Liver (tissue), 9 donors: ENCODE data around the gene CIDEB. TPM values are rescaled to one million over a fixed set of nuclear protein-coding genes. Genes with fewer than 3 reads are reported as not detected.
A peak's percentile ranks its signal among the peaks of the same experiment; 100 is the strongest.
"Not testable (repeated sequence)": the region's sequence is repeated elsewhere in the genome, so short reads cannot be mapped to it uniquely, and the experiment has no call there.

Experiments
- DNase-seq: peaks from one replicate; pipeline ENCODE4 v3.0.0-alpha.2; 2017; ENCODE audit warnings: low spot score
- H3K27ac ChIP-seq, 2 donors: one replicate each; pipeline ENCODE4 v1.7.0; 2013; ENCODE audit warnings: inconsistent platforms in 2 of 2, low read length in 2 of 2, control low read depth in 1 of 2, low read depth in 1 of 2, mild to moderate bottlenecking in 1 of 2
- H3K27me3 ChIP-seq, 4 donors: one replicate each; pipeline versions ENCODE4 v1.6.1 to v1.7.0; 2013; ENCODE audit warnings: low read length in 3 of 4, inconsistent platforms in 1 of 4, mild to moderate bottlenecking in 1 of 4, moderate library complexity in 1 of 4; ENCODE audit not compliant: control insufficient read depth in 4 of 4, insufficient read depth in 4 of 4
- H3K36me3 ChIP-seq, 4 donors: one replicate each; pipeline versions ENCODE4 v1.6.1 to v1.7.0; 2013; ENCODE audit warnings: low read length in 3 of 4, mild to moderate bottlenecking in 3 of 4, low read depth in 1 of 4, moderate library complexity in 1 of 4; ENCODE audit not compliant: control insufficient read depth in 4 of 4, insufficient read depth in 3 of 4
- H3K4me1 ChIP-seq, 4 donors: one replicate each; pipeline versions ENCODE4 v1.6.1 to v1.7.0; 2013; ENCODE audit warnings: low read length in 3 of 4, mild to moderate bottlenecking in 3 of 4, moderate library complexity in 1 of 4; ENCODE audit not compliant: control insufficient read depth in 4 of 4, insufficient read depth in 4 of 4
- H3K4me3 ChIP-seq, 3 donors: one replicate each; pipeline versions ENCODE4 v1.6.1 to v1.7.0; 2013; ENCODE audit warnings: low read length in 3 of 3, control low read depth in 1 of 3, low read depth in 1 of 3, mild to moderate bottlenecking in 1 of 3
- H3K9ac ChIP-seq, 2 donors: one replicate each; pipeline ENCODE4 v1.7.0; 2013; ENCODE audit warnings: low read length in 2 of 2, mild to moderate bottlenecking in 2 of 2, moderate library complexity in 2 of 2, control low read depth in 1 of 2, low read depth in 1 of 2
- H3K9me3 ChIP-seq, 4 donors: one replicate each; pipeline versions ENCODE4 v1.6.1 to v1.7.0; 2013; ENCODE audit warnings: low read length in 3 of 4; ENCODE audit not compliant: control insufficient read depth in 4 of 4
- EGR1 ChIP-seq, 2 donors: IDR thresholded peaks; 2 replicates each; pipeline ENCODE4 v1.6.1; 2016 to 2018; ENCODE audit warnings: antibody characterized with exemption in 2 of 2, low read depth in 2 of 2
- FOXA1 ChIP-seq: IDR thresholded peaks from 2 replicates; pipeline ENCODE4 v1.6.1; 2016; ENCODE audit warnings: antibody characterized with exemption
- FOXA2 ChIP-seq: IDR thresholded peaks from 2 replicates; pipeline ENCODE4 v1.6.1; 2016; ENCODE audit warnings: antibody characterized with exemption
- GABPA ChIP-seq, 2 donors: IDR thresholded peaks in 1 of 2; conservative IDR thresholded peaks in 1 of 2; 2 replicates each; pipeline ENCODE4 v1.6.1; 2016; ENCODE audit warnings: antibody characterized with exemption in 2 of 2, mild to moderate bottlenecking in 1 of 2, moderate library complexity in 1 of 2
- HNF4A ChIP-seq, 2 donors: conservative IDR thresholded peaks; 2 replicates each; pipeline ENCODE4 v1.6.1; 2016; ENCODE audit warnings: antibody characterized with exemption in 2 of 2, mild to moderate bottlenecking in 2 of 2
- HNF4G ChIP-seq: IDR thresholded peaks from 2 replicates; pipeline ENCODE4 v1.6.1; 2016; ENCODE audit warnings: antibody characterized with exemption
- JUND ChIP-seq, 2 donors: IDR thresholded peaks; 2 replicates each; pipeline ENCODE4 v1.6.1; 2016; ENCODE audit warnings: antibody characterized with exemption in 2 of 2
- NR2F2 ChIP-seq: IDR thresholded peaks from 2 replicates; pipeline ENCODE4 v1.6.1; 2016; ENCODE audit warnings: antibody characterized with exemption
- RAD21 ChIP-seq, 2 donors: IDR thresholded peaks; 2 replicates each; pipeline ENCODE4 v1.6.1; 2016; ENCODE audit warnings: antibody characterized with exemption in 2 of 2, mild to moderate bottlenecking in 2 of 2
- RXRA ChIP-seq, 2 donors: IDR thresholded peaks; 2 replicates each; pipeline ENCODE4 v1.6.1; 2017 to 2018; ENCODE audit warnings: antibody characterized with exemption in 2 of 2, mild to moderate bottlenecking in 1 of 2
- TAF1 ChIP-seq: conservative IDR thresholded peaks from 2 replicates; pipeline ENCODE4 v1.6.1; 2016; ENCODE audit warnings: antibody characterized with exemption, mild to moderate bottlenecking
- YY1 ChIP-seq: IDR thresholded peaks from 2 replicates; pipeline ENCODE4 v1.6.1; 2016; ENCODE audit warnings: antibody characterized with exemption, mild to moderate bottlenecking
- WGBS: extraction: QIAGEN DNeasy Blood & Tissue Kit; methylation state at CpG from one replicate; pipeline ENCODE4 v1.1.7; 2013; 5-methylcytosine and 5-hydroxymethylcytosine counted together
- polyA plus RNA-seq, 2 donors: library from polyadenylated mRNA; stranded (reverse) in 1 of 2; unstranded in 1 of 2; fragments of 200-250 nt in 1 of 2; fragments of >200 nt in 1 of 2; fragmentation: Nextera tagmentation in 1 of 2; extraction: Ambion mirVana in 1 of 2; gene quantifications; one replicate each; pipeline versions ENCODE4 v1.2.1 to v1.2.3, GENCODE V29; 2013 to 2015
- total RNA-seq, 2 donors: library from RNA; depleted of rRNA; stranded (reverse); fragments of >200 nt; gene quantifications; one replicate each; pipeline ENCODE4 v1.2.3, GENCODE V29; 2014
- TF ChIP-seq, protein P1 (sequence below): IDR thresholded peaks from 2 replicates; pipeline ENCODE4 v1.6.1; 2016; ENCODE audit warnings: antibody characterized with exemption
- TF ChIP-seq, protein P2 (sequence below): IDR thresholded peaks from 2 replicates; pipeline ENCODE4 v1.6.1; 2016; ENCODE audit warnings: antibody characterized with exemption
- TF ChIP-seq, protein P3 (sequence below): IDR thresholded peaks from 2 replicates; pipeline ENCODE4 v1.6.1; 2016; ENCODE audit warnings: antibody characterized with exemption
- TF ChIP-seq, protein P4 (sequence below): fragments of 150-350 bp; IDR thresholded peaks from 2 replicates; pipeline ENCODE4 v1.5.1; 2017; ENCODE audit warnings: improper control_type of control experiment, low read depth, low read length; ENCODE audit not compliant: missing input control
- donor health status: healthy.
- donor health status: healthy.
- donor health status: healthy.
- donor health status: healthy.
- donor health status: healthy.

CIDEB gene
- total and polyA plus RNA-seq, 4 donors = 32.1 to 312 (median 159) TPM

DNA sequence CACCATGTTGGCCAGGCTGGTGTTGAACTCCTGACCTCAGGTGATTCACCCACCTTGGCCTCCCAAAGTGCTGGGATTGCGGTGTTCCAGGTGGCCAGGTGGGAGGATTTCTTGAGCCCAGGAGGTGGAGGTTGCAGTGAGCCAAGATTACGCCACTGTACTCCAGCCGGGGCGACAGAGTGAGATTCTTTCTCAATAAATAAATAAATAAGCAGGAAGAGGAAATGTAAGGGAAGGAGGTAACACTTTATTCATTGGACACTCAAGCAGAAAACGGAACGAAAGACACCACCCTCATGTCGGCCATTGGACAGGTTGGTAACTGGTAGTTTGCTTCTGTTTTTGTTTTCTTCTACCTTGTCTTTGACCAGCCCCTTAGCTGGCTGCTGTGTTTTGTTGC, 47.2 kb upstream of the CIDEB start:
- Histone ChIP-seq H3K4me3 (no peak overlapping the region), H3K27me3 (no peaks in the 10 kb centered on the region), H3K9me3 (no peaks in the 10 kb centered on the region), H3K9ac (no peak overlapping the region), H3K27ac (no peak overlapping the region), H3K36me3 (no peaks in the 10 kb centered on the region), H3K4me1 (peaks cover 0 to 6% (median 2%) of the 10 kb centered on the region in 4 donors)
- no peak for DNase-seq
- TF ChIP-seq NR2F2 (no peak), HNF4G (no peak), FOXA2 (no peak), EGR1 (IDR thresholded peaks at IDR 0.05; ENCODE audit: low read depth in 2 of 2) (no peak), FOXA1 (no peak), TAF1 (no peak)
- TF ChIP-seq, protein P1, sequence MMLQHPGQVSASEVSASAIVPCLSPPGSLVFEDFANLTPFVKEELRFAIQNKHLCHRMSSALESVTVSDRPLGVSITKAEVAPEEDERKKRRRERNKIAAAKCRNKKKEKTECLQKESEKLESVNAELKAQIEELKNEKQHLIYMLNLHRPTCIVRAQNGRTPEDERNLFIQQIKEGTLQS = no peak
- 78% methylated on average over 7 of the region's 7 CpGs for WGBS

DNA sequence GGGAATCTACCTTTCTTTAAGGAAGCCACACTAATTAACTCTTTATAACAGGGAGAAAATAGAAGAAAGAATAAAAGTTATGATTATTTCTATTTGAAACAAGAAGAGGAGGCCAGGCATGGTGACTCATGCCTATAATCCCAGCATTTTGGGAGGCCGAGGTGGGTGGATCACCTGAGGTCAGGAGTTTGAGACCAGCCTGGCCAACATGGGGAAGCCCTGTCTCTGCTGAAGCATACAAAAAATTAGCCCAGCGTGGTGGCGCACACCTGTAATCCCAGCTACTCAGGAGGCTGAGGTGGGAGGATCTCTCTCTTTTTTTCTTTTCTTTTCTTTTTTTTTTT, 46.7 kb upstream of the CIDEB start:
- not testable (repeated sequence) for H3K36me3 ChIP-seq, DNase-seq, H3K27ac ChIP-seq, H3K9me3 ChIP-seq, H3K4me1 ChIP-seq, H3K4me3 ChIP-seq, H3K9ac ChIP-seq, H3K27me3 ChIP-seq
- WGBS = 92% methylated on average over 3 of the region's 3 CpGs

DNA sequence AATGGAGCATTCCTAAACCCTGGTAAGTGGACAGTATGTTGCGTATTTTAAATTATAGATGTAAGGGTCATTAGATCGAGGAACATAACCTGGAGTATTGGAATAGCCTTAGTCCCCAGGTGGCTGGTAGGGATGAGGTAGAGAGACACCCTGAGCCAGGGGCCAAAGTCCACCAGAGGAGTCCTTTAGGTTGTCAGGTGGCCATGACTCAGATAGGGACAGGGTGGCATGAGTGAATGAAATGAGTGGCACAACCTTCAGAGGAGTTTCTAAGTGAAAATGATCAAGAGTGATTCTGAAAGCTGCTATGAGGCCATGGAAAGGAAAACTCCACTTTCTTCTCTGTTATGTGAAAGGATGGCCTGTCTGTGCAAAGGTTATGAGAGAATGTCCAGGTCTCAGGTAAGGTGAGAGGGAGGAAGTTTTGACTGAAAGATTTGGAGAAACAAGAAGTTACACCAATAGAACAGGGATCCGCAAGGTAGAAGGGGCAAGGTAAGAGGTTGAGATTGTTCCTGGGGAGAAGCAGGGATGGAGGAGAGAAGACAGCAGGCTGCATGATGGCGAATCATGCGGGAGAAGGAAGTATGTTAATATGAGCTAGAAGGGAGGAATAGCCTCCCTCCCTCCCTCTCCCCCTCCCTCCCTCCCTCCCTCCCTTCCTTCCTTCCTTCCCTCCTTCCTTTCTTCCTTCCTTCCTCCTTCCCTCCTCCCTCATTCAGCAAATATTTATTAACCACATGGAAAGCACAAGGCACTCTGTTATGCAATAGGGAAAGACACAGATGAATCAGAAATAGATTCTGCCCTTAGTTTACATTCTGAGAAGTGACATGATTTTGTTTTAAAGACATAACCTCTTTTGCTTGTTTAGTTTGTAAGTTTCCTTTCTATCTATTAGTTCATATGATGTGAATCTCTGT, 46.0 kb upstream of the CIDEB start:
- Histone ChIP-seq H3K9me3 (no peaks in the 10 kb centered on the region), H3K4me3 (no peak overlapping the region), H3K27me3 (no peaks in the 10 kb centered on the region), H3K9ac (no peak overlapping the region), H3K4me1 (peaks cover 0 to 6% (median 2%) of the 10 kb centered on the region in 4 donors), H3K36me3 (no peaks in the 10 kb centered on the region), H3K27ac (no peak overlapping the region)
- 49% methylated on average over 5 of the region's 5 CpGs for WGBS
- peak in 1 of 2 donors; percentile 42 for TF ChIP-seq JUND (IDR thresholded peaks at IDR 0.05)
- TF ChIP-seq HNF4A (conservative IDR thresholded peaks at IDR 0.05) = peak; percentile 62 to 70
- no peak for TF ChIP-seq RAD21 (IDR thresholded peaks at IDR 0.05)
- TF ChIP-seq TAF1 = no peak
- TF ChIP-seq YY1 = no peak
- TF ChIP-seq, protein P2, sequence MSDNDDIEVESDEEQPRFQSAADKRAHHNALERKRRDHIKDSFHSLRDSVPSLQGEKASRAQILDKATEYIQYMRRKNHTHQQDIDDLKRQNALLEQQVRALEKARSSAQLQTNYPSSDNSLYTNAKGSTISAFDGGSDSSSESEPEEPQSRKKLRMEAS = no peak
- DNase-seq = no peak

DNA sequence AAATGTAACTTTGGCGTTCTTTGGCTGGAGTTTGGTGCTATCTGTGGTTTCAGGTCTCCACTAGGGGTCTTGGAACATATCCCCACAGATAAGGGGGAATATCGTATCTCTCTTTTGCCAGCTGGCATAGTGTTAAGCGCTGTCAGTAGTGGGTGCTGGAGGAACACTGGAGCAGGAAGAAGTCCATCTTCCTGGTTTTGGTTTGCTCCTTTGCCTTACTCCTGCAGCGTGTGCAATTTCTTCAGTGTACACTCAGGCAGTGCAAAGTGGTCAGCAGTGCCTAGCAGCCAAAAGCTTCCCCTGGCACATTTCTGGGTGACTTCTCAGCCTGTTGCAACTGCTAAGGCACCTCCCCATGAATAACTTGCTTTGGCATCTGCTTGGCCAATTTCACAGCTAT, 43.7 kb upstream of the CIDEB start:
- DNase-seq = no peak
- no peaks in the 10 kb centered on the region for H3K9me3 ChIP-seq
- TF ChIP-seq, protein P3, sequence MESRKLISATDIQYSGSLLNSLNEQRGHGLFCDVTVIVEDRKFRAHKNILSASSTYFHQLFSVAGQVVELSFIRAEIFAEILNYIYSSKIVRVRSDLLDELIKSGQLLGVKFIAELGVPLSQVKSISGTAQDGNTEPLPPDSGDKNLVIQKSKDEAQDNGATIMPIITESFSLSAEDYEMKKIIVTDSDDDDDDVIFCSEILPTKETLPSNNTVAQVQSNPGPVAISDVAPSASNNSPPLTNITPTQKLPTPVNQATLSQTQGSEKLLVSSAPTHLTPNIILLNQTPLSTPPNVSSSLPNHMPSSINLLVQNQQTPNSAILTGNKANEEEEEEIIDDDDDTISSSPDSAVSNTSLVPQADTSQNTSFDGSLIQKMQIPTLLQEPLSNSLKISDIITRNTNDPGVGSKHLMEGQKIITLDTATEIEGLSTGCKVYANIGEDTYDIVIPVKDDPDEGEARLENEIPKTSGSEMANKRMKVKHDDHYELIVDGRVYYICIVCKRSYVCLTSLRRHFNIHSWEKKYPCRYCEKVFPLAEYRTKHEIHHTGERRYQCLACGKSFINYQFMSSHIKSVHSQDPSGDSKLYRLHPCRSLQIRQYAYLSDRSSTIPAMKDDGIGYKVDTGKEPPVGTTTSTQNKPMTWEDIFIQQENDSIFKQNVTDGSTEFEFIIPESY = no peak
- TF ChIP-seq RXRA (IDR thresholded peaks at IDR 0.05) (no peak), NR2F2 (no peak), FOXA1 (no peak), FOXA2 (no peak), EGR1 (IDR thresholded peaks at IDR 0.05; ENCODE audit: low read depth in 2 of 2) (no peak), HNF4G (no peak), GABPA (IDR thresholded peaks at IDR 0.05 in 1 of 2, conservative IDR thresholded peaks at IDR 0.05 in 1 of 2) (no peak), RAD21 (IDR thresholded peaks at IDR 0.05) (no peak), HNF4A (conservative IDR thresholded peaks at IDR 0.05) (no peak), JUND (IDR thresholded peaks at IDR 0.05) (no peak)
- TF ChIP-seq, protein P4, sequence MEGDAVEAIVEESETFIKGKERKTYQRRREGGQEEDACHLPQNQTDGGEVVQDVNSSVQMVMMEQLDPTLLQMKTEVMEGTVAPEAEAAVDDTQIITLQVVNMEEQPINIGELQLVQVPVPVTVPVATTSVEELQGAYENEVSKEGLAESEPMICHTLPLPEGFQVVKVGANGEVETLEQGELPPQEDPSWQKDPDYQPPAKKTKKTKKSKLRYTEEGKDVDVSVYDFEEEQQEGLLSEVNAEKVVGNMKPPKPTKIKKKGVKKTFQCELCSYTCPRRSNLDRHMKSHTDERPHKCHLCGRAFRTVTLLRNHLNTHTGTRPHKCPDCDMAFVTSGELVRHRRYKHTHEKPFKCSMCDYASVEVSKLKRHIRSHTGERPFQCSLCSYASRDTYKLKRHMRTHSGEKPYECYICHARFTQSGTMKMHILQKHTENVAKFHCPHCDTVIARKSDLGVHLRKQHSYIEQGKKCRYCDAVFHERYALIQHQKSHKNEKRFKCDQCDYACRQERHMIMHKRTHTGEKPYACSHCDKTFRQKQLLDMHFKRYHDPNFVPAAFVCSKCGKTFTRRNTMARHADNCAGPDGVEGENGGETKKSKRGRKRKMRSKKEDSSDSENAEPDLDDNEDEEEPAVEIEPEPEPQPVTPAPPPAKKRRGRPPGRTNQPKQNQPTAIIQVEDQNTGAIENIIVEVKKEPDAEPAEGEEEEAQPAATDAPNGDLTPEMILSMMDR = no peak
- WGBS = 48% methylated on average over 4 of the region's 4 CpGs
- H3K9ac ChIP-seq = no peak overlapping the region
- H3K36me3 ChIP-seq = no peaks in the 10 kb centered on the region
- H3K27ac ChIP-seq = no peak overlapping the region
- peaks cover 0 to 6% (median 2%) of the 10 kb centered on the region in 4 donors for H3K4me1 ChIP-seq
- no peak overlapping the region for H3K4me3 ChIP-seq
- H3K27me3 ChIP-seq = no peaks in the 10 kb centered on the region
